ENCODE results near the gene CEL.

CEL gene

GRCh38 chr9:133108794-133109641, 47.2 kb downstream of the CEL start:
- no peaks in the 10 kb centered on the region for H3K9me3 ChIP-seq (ENCODE audit: control insufficient read depth, low read length)
- peaks cover 18% of the 10 kb centered on the region for H3K4me1 ChIP-seq (ENCODE audit: control insufficient read depth, insufficient read depth, low read length, poor library complexity, severe bottlenecking)
- H3K27me3 ChIP-seq (replicated peaks; ENCODE audit: control insufficient read depth, insufficient read depth, low read length, poor library complexity, severe bottlenecking), result no peaks in the 10 kb centered on the region
- no peak overlapping the region for H3K27ac ChIP-seq (ENCODE audit: insufficient read depth, low read length, poor library complexity, severe bottlenecking)
- H3K4me3 ChIP-seq (ENCODE audit: insufficient read depth, low read depth, low read length, poor library complexity, severe bottlenecking), result no peak overlapping the region
- H3K36me3 ChIP-seq (ENCODE audit: control insufficient read depth, insufficient read depth, low read length), result peaks cover 81% of the 10 kb centered on the region
- no peak for DNase-seq

GRCh38 chr9:133109931-133110650, 48.3 kb downstream of the CEL start:
- Histone ChIP-seq H3K4me1 (ENCODE audit: control insufficient read depth, insufficient read depth, low read length, poor library complexity, severe bottlenecking) (peaks cover 27% of the 10 kb centered on the region), H3K27ac (ENCODE audit: insufficient read depth, low read length, poor library complexity, severe bottlenecking) (no peak overlapping the region), H3K27me3 (replicated peaks; ENCODE audit: control insufficient read depth, insufficient read depth, low read length, poor library complexity, severe bottlenecking) (no peaks in the 10 kb centered on the region), H3K36me3 (ENCODE audit: control insufficient read depth, insufficient read depth, low read length) (peaks cover 70% of the 10 kb centered on the region), H3K4me3 (ENCODE audit: insufficient read depth, low read depth, low read length, poor library complexity, severe bottlenecking) (no peak overlapping the region), H3K9me3 (ENCODE audit: control insufficient read depth, low read length) (no peaks in the 10 kb centered on the region)
- no peak for DNase-seq

GRCh38 chr9:133111808-133112662, 50.3 kb downstream of the CEL start:
- Histone ChIP-seq H3K4me3 (ENCODE audit: insufficient read depth, low read depth, low read length, poor library complexity, severe bottlenecking) (no peak overlapping the region), H3K27me3 (replicated peaks; ENCODE audit: control insufficient read depth, insufficient read depth, low read length, poor library complexity, severe bottlenecking) (no peaks in the 10 kb centered on the region), H3K4me1 (ENCODE audit: control insufficient read depth, insufficient read depth, low read length, poor library complexity, severe bottlenecking) (peaks cover 46% of the 10 kb centered on the region), H3K9me3 (ENCODE audit: control insufficient read depth, low read length) (no peaks in the 10 kb centered on the region), H3K27ac (ENCODE audit: insufficient read depth, low read length, poor library complexity, severe bottlenecking) (peak overlapping the region; percentile 47), H3K36me3 (ENCODE audit: control insufficient read depth, insufficient read depth, low read length) (peaks cover 54% of the 10 kb centered on the region)
- no peak for DNase-seq

- Histone ChIP-seq H3K36me3 (ENCODE audit: control insufficient read depth, insufficient read depth, low read length) (peaks cover 48% of the 10 kb centered on the region), H3K9me3 (ENCODE audit: control insufficient read depth, low read length) (no peaks in the 10 kb centered on the region), H3K27me3 (replicated peaks; ENCODE audit: control insufficient read depth, insufficient read depth, low read length, poor library complexity, severe bottlenecking) (no peaks in the 10 kb centered on the region), H3K27ac (ENCODE audit: insufficient read depth, low read length, poor library complexity, severe bottlenecking) (peak overlapping the region; percentile 47), H3K4me3 (ENCODE audit: insufficient read depth, low read depth, low read length, poor library complexity, severe bottlenecking) (no peak overlapping the region), H3K4me1 (ENCODE audit: control insufficient read depth, insufficient read depth, low read length, poor library complexity, severe bottlenecking) (peaks cover 51% of the 10 kb centered on the region)
- peak; percentile 54 to 71 (median 63) for DNase-seq
These were observed 50.9 kb downstream of the CEL start for GRCh38 chr9:133112663-133113026.

GRCh38 chr9:133113163-133113948, 51.6 kb downstream of the CEL start:
- Histone ChIP-seq H3K9me3 (ENCODE audit: control insufficient read depth, low read length) (no peaks in the 10 kb centered on the region), H3K4me3 (ENCODE audit: insufficient read depth, low read depth, low read length, poor library complexity, severe bottlenecking) (no peak overlapping the region), H3K4me1 (ENCODE audit: control insufficient read depth, insufficient read depth, low read length, poor library complexity, severe bottlenecking) (peaks cover 53% of the 10 kb centered on the region), H3K36me3 (ENCODE audit: control insufficient read depth, insufficient read depth, low read length) (peaks cover 41% of the 10 kb centered on the region), H3K27me3 (replicated peaks; ENCODE audit: control insufficient read depth, insufficient read depth, low read length, poor library complexity, severe bottlenecking) (no peaks in the 10 kb centered on the region), H3K27ac (ENCODE audit: insufficient read depth, low read length, poor library complexity, severe bottlenecking) (peak overlapping the region; percentile 47)
- DNase-seq, result peak in 1 of 3 donors; percentile 44

GRCh38 chr9:133113949-133114885, 52.4 kb downstream of the CEL start:
- Histone ChIP-seq H3K27me3 (replicated peaks; ENCODE audit: control insufficient read depth, insufficient read depth, low read length, poor library complexity, severe bottlenecking) (no peaks in the 10 kb centered on the region), H3K4me3 (ENCODE audit: insufficient read depth, low read depth, low read length, poor library complexity, severe bottlenecking) (no peak overlapping the region), H3K9me3 (ENCODE audit: control insufficient read depth, low read length) (no peaks in the 10 kb centered on the region), H3K27ac (ENCODE audit: insufficient read depth, low read length, poor library complexity, severe bottlenecking) (peak overlapping the region; percentile 47), H3K36me3 (ENCODE audit: control insufficient read depth, insufficient read depth, low read length) (peaks cover 32% of the 10 kb centered on the region), H3K4me1 (ENCODE audit: control insufficient read depth, insufficient read depth, low read length, poor library complexity, severe bottlenecking) (peaks cover 56% of the 10 kb centered on the region)
- DNase-seq, result no peak

GRCh38 chr9:133114886-133115603, 53.3 kb downstream of the CEL start:
- Histone ChIP-seq H3K9me3 (ENCODE audit: control insufficient read depth, low read length) (no peaks in the 10 kb centered on the region), H3K27ac (ENCODE audit: insufficient read depth, low read length, poor library complexity, severe bottlenecking) (peak overlapping the region; percentile 53), H3K4me3 (ENCODE audit: insufficient read depth, low read depth, low read length, poor library complexity, severe bottlenecking) (no peak overlapping the region), H3K4me1 (ENCODE audit: control insufficient read depth, insufficient read depth, low read length, poor library complexity, severe bottlenecking) (peaks cover 63% of the 10 kb centered on the region), H3K27me3 (replicated peaks; ENCODE audit: control insufficient read depth, insufficient read depth, low read length, poor library complexity, severe bottlenecking) (no peaks in the 10 kb centered on the region), H3K36me3 (ENCODE audit: control insufficient read depth, insufficient read depth, low read length) (peaks cover 24% of the 10 kb centered on the region)
- no peak for DNase-seq

- Histone ChIP-seq H3K9me3 (ENCODE audit: control insufficient read depth, low read length) (no peaks in the 10 kb centered on the region), H3K4me1 (ENCODE audit: control insufficient read depth, insufficient read depth, low read length, poor library complexity, severe bottlenecking) (peaks cover 64% of the 10 kb centered on the region)
- DNase-seq, result peak in 2 of 3 donors; percentile 34 to 41
These were observed 54.0 kb downstream of the CEL start for GRCh38 chr9:133115604-133116345.

More at GRCh38 chr9:133115604-133116345, 54.0 kb downstream of the CEL start:
- Histone ChIP-seq H3K27ac (ENCODE audit: insufficient read depth, low read length, poor library complexity, severe bottlenecking) (peak overlapping the region; percentile 53), H3K27me3 (replicated peaks; ENCODE audit: control insufficient read depth, insufficient read depth, low read length, poor library complexity, severe bottlenecking) (no peaks in the 10 kb centered on the region), H3K4me3 (ENCODE audit: insufficient read depth, low read depth, low read length, poor library complexity, severe bottlenecking) (no peak overlapping the region), H3K36me3 (ENCODE audit: control insufficient read depth, insufficient read depth, low read length) (peaks cover 17% of the 10 kb centered on the region)

Data from effector memory CD4-positive, alpha-beta T cell (primary cell).